ENCODE measurements around the gene CPEB1.

The CPEB1 gene

DNA sequence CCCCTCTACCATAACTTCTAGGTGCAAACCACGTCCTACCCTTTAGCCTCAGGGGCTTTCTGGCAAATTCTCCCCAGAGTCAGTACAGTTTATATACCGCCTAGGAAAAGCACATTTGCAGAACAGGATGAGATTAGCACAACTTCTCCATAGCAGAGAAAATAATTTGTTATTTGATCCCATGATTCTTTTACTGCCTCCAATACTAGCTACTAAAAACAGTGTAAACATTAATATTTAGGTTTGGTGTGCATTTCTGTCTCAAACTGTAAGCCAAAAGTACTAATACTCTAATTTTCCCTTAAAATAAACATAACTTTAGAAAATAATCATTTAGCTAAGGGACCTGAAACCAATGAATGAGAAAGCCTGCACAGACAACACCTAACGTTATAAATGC, 4.5 kb downstream of the CPEB1 start:
- H3K36me3 Mint-ChIP-seq (ENCODE audit: low read depth): no peaks in the 10 kb centered on the region
- H3K4me3 Mint-ChIP-seq: no peak overlapping the region
- TF ChIP-seq, protein P1, sequence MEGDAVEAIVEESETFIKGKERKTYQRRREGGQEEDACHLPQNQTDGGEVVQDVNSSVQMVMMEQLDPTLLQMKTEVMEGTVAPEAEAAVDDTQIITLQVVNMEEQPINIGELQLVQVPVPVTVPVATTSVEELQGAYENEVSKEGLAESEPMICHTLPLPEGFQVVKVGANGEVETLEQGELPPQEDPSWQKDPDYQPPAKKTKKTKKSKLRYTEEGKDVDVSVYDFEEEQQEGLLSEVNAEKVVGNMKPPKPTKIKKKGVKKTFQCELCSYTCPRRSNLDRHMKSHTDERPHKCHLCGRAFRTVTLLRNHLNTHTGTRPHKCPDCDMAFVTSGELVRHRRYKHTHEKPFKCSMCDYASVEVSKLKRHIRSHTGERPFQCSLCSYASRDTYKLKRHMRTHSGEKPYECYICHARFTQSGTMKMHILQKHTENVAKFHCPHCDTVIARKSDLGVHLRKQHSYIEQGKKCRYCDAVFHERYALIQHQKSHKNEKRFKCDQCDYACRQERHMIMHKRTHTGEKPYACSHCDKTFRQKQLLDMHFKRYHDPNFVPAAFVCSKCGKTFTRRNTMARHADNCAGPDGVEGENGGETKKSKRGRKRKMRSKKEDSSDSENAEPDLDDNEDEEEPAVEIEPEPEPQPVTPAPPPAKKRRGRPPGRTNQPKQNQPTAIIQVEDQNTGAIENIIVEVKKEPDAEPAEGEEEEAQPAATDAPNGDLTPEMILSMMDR (IDR thresholded peaks at IDR 0.05): no peak
- H3K9me3 Mint-ChIP-seq: peaks cover 3% of the 10 kb centered on the region
- no peak overlapping the region for H3K27ac Mint-ChIP-seq
- peaks cover 18% of the 10 kb centered on the region for H3K4me1 Mint-ChIP-seq
- no peak for DNase-seq
- H3K27me3 Mint-ChIP-seq (ENCODE audit: low read depth, poor library complexity): peaks cover 94% of the 10 kb centered on the region

DNA sequence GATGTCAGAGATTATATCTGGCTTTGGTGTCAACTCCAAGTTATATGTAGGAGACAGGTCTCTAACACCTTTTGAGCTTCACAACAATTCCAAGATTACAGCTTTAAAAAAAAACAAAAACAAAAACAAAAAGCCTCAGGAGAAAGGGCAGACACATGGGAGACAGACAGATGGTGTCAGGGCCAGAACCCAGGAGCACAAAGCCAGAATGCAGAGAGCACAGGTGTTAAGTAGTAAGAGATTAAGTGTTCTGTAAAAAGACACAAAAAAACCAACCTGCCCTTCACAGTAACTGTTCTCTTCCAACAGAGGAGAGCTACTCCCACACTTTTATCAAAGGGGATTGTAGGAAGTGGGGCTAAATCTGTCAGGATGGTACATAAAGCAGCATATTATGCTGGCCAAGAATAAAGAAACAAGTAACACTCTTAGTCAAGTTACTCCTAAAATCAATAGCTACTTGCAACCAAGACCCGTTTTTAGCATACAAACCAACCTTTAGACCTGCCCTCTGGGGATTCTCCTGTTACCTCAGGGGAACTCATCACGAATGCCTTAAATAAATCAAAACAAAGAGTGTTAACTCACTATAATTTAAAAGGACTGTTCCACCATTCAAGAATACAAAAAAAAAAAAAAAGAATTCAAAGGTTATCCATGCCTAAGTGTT, 5.9 kb downstream of the CPEB1 start:
- H3K4me1 Mint-ChIP-seq: peaks cover 17% of the 10 kb centered on the region
- peaks cover 97% of the 10 kb centered on the region for H3K27me3 Mint-ChIP-seq (ENCODE audit: low read depth, poor library complexity)
- DNase-seq: no peak
- TF ChIP-seq, protein P1 (IDR thresholded peaks at IDR 0.05): no peak
- peaks cover 3% of the 10 kb centered on the region for H3K9me3 Mint-ChIP-seq
- no peak overlapping the region for H3K4me3 Mint-ChIP-seq
- no peak overlapping the region for H3K27ac Mint-ChIP-seq
- H3K36me3 Mint-ChIP-seq (ENCODE audit: low read depth): no peaks in the 10 kb centered on the region

DNA sequence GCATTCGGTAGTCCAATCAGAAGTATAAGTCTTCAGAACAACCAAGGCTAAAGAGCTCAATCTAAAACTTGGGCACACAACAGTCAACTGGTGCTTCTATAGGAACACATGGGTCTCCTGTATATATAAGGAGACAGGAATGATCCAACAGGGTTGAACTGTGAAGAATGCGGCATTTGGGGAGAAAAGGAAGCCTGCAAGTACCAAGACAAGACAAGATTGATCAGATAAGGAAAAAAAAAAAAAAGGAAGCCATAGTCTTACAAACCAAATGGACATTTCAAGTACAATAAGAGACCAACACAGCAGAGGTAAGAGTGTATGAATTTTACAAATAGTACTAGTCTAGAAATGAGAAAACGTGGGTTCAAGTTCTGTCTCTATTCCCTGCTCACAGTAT, 6.5 kb downstream of the CPEB1 start:
- Mint-ChIP-seq H3K4me1 (peaks cover 13% of the 10 kb centered on the region), H3K27ac (no peak overlapping the region), H3K27me3 (ENCODE audit: low read depth, poor library complexity) (peaks cover 97% of the 10 kb centered on the region), H3K36me3 (ENCODE audit: low read depth) (no peaks in the 10 kb centered on the region), H3K9me3 (no peaks in the 10 kb centered on the region), H3K4me3 (no peak overlapping the region)
- no peak for DNase-seq
- TF ChIP-seq, protein P1 (IDR thresholded peaks at IDR 0.05): no peak

DNA sequence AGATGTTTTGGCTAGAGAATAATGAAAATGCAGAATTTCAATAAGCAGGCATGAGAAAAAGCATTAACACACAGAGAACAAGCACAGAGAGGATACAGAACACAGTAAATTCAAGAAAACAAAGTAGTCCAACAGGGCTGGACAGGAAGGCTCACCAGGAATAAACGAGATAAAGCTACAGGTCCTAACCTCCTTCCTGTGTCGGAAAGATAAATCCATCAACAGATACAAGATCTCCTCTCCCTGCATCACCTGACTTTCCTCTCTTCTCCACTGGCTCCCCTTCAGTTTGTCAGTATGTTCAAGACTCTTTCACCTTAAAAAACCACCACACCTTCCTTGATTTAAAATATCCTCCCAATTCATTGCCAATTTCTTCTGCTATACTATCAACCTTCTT, 11.4 kb downstream of the CPEB1 start:
- peaks cover 69% of the 10 kb centered on the region for H3K27me3 Mint-ChIP-seq (ENCODE audit: low read depth, poor library complexity)
- H3K27ac Mint-ChIP-seq: no peak overlapping the region
- TF ChIP-seq, protein P1 (IDR thresholded peaks at IDR 0.05): no peak
- no peak overlapping the region for H3K4me3 Mint-ChIP-seq
- DNase-seq: no peak
- H3K36me3 Mint-ChIP-seq (ENCODE audit: low read depth): no peaks in the 10 kb centered on the region
- no peaks in the 10 kb centered on the region for H3K9me3 Mint-ChIP-seq
- H3K4me1 Mint-ChIP-seq: no peaks in the 10 kb centered on the region

DNA sequence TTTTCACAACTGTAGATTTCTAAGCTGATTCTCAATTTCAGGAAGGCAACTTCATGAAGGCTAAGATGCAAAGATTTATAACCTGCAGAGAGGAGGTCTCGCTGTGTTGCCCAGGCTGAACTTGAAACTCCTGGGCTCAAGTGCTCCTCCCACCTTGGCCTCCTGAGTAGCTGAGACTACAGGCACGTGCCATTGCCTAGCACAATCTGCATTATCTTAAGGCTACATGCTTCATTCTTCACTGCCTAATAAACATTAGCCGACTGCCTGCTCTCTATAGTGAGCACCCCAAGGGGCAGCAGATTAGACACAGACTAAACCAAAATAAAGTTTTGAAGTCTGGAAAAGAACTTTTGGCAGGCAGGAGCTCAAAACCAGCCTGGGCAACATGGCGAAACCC, 17.1 kb downstream of the CPEB1 start:
- H3K27me3 Mint-ChIP-seq (ENCODE audit: low read depth, poor library complexity): peaks cover 17% of the 10 kb centered on the region
- H3K4me1 Mint-ChIP-seq: no peaks in the 10 kb centered on the region
- no peak overlapping the region for H3K4me3 Mint-ChIP-seq
- H3K36me3 Mint-ChIP-seq (ENCODE audit: low read depth): no peaks in the 10 kb centered on the region
- DNase-seq: no peak
- no peak overlapping the region for H3K27ac Mint-ChIP-seq
- TF ChIP-seq, protein P1 (IDR thresholded peaks at IDR 0.05): no peak
- H3K9me3 Mint-ChIP-seq: no peaks in the 10 kb centered on the region

DNA sequence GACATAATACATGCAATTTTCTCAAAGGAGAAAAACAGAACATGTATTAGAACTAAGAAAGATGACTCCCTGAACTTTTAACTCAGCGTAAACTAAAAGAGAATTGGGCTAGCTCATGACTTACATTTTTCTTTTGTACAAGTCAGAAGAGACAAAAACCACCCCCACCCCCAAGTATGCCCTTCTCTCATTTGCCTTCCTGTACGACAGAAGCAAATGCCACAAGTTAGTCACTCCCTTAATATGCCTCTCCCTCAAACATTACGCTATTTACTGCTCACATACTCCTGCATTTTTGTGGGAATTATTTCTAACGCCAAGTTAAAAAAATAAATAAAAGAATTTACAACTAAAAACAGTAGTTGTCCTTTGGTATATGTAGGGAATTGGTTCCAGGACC, 22.0 kb downstream of the CPEB1 start:
- TF ChIP-seq, protein P1 (IDR thresholded peaks at IDR 0.05): no peak
- no peaks in the 10 kb centered on the region for H3K36me3 Mint-ChIP-seq (ENCODE audit: low read depth)
- peaks cover 13% of the 10 kb centered on the region for H3K27me3 Mint-ChIP-seq (ENCODE audit: low read depth, poor library complexity)
- H3K4me1 Mint-ChIP-seq: no peaks in the 10 kb centered on the region
- no peaks in the 10 kb centered on the region for H3K9me3 Mint-ChIP-seq
- H3K4me3 Mint-ChIP-seq: no peak overlapping the region
- DNase-seq: no peak
- H3K27ac Mint-ChIP-seq: no peak overlapping the region
